Cerebellar cortex (tissue), 1 donor: ENCODE data around the gene BHLHE40.
A peak's percentile ranks its signal among the peaks of the same experiment; 100 is the strongest.

ENCODE experiments used
- DNase-seq: peaks from one replicate; pipeline ENCODE4 v3.0.0-alpha.2; 2015; ENCODE audit warnings: low spot score

Gene BHLHE40

GRCh38 chr3:4983739-4984510 is 4.7 kb downstream of the BHLHE40 start:
- DNase-seq = peak; percentile 28

- no peak for DNase-seq
These were observed 5.3 kb downstream of the BHLHE40 start for GRCh38 chr3:4984511-4984864.

- DNase-seq = peak; percentile 26
These were observed 6.3 kb downstream of the BHLHE40 start for GRCh38 chr3:4985330-4986174.

- peak; percentile 40 for DNase-seq
These were observed 7.0 kb downstream of the BHLHE40 start for GRCh38 chr3:4986175-4986781.

- DNase-seq = peak; percentile 79
These were observed 7.7 kb downstream of the BHLHE40 start for GRCh38 chr3:4986782-4987537.

GRCh38 chr3:4987538-4988296 is 8.5 kb downstream of the BHLHE40 start:
- no peak for DNase-seq

GRCh38 chr3:4988983-4989834 is 10.0 kb downstream of the BHLHE40 start:
- no peak for DNase-seq

GRCh38 chr3:4990069-4990468 is 10.8 kb downstream of the BHLHE40 start:
- DNase-seq = no peak

- DNase-seq = no peak
These were observed 12.9 kb downstream of the BHLHE40 start for GRCh38 chr3:4992118-4992517.

GRCh38 chr3:4993276-4994143 is 14.3 kb downstream of the BHLHE40 start:
- no peak for DNase-seq

GRCh38 chr3:4994144-4994730 is 15.0 kb downstream of the BHLHE40 start:
- no peak for DNase-seq

- DNase-seq = no peak
These were observed 15.7 kb downstream of the BHLHE40 start for GRCh38 chr3:4994823-4995499.

- no peak for DNase-seq
These were observed 16.3 kb downstream of the BHLHE40 start for GRCh38 chr3:4995500-4996053.

- DNase-seq = no peak
These were observed 17.1 kb downstream of the BHLHE40 start for GRCh38 chr3:4996223-4996765.

- DNase-seq = no peak
These were observed 17.6 kb downstream of the BHLHE40 start for GRCh38 chr3:4996771-4997291.

- no peak for DNase-seq
These were observed 18.7 kb downstream of the BHLHE40 start for GRCh38 chr3:4997946-4998345.

GRCh38 chr3:4999531-5000184 is 20.4 kb downstream of the BHLHE40 start:
- no peak for DNase-seq
